Lower leg skin (tissue), 4 donors: ENCODE data around the gene DPCD. TPM values are rescaled to one million over a fixed set of nuclear protein-coding genes. Genes with fewer than 3 reads are reported as not detected.

Experiments used
- DNase-seq, 2 donors: peaks; one replicate each; pipeline ENCODE4 v3.0.0-alpha.2; 2019; ENCODE audit warnings: low spot score in 2 of 2
- H3K4me3 ChIP-seq: fragments of 200-600 bp; sonication (generic); 2 replicates; pipeline ENCODE4 v1.5.1; 2017; ENCODE audit warnings: mild to moderate bottlenecking, low read depth; ENCODE audit not compliant: poor library complexity, severe bottlenecking
- CTCF ChIP-seq, 3 donors: fragments of 450-650 bp; IDR thresholded peaks; one replicate each; pipeline ENCODE4 v1.5.1; 2016; ENCODE audit warnings: antibody characterized with exemption in 3 of 3, mild to moderate bottlenecking in 3 of 3, moderate library complexity in 2 of 3
- POLR2A ChIP-seq, 2 donors: fragments of 450-650 bp; IDR thresholded peaks; one replicate each; pipeline ENCODE4 v1.6.1; 2016 to 2017; ENCODE audit warnings: antibody characterized with exemption in 2 of 2, mild to moderate bottlenecking in 1 of 2, moderate library complexity in 1 of 2
- WGBS, 2 donors: methylation state at CpG; one replicate each; pipeline ENCODE4 v1.1.5; 2018; 5-methylcytosine and 5-hydroxymethylcytosine counted together
- intact Hi-C: fragments of 100-400 bp; cut with DNase I; formaldehyde crosslinking; loops from one replicate; pipeline ENCODE4 v1.15.0; 2023; ENCODE audit warnings: low total_unique reads
- microRNA-seq, 2 donors: library from miRNA; unstranded; fragments of <30 nt; microRNA quantifications; one replicate each; pipeline ENCODE4, GENCODE V29; 2016; ENCODE audit warnings: borderline replicate concordance in 2 of 2, borderline number of aligned reads in 1 of 2
- total RNA-seq, 4 donors: library from RNA; depleted of rRNA; stranded (reverse); fragments of >200 nt; gene quantifications; one replicate each; pipeline ENCODE4 v1.1.0, GENCODE V29; 2016

Gene DPCD
- total RNA-seq, 4 donors from 2014 or later, result 9.6 to 18.4 (median 11.4) TPM

- intact Hi-C loops, result no loop called here
- 86 to 100% methylated on average over 3 to 5 of the region's 5 CpGs for WGBS, 2 donors
- H3K4me3 ChIP-seq, result no peak overlapping the region
- DNase-seq, result no peak
- TF ChIP-seq CTCF (IDR thresholded peaks at IDR 0.05) (no peak), POLR2A (IDR thresholded peaks at IDR 0.05) (no peak)
Observed at GRCh38 chr10:101658975-101659374, 70.9 kb downstream of the DPCD start.

Small RNAs within 50 kb of the gene (microRNA-seq; reads per million reads assigned to microRNA genes)
- gene MIR3158-1 (0 reads per million in 2 donors), gene MIR3158-2 (0 reads per million in 2 donors)

Other genes with a start within 250 kb of the DPCD start
- 10 to 100 TPM; 14.7 to 23.0 (median 16.8) TPM for gene BTRC, start 234.2 kb upstream of the DPCD start, total RNA-seq
- 10 to 100 TPM; 13.6 to 19.9 (median 17.1) TPM for gene POLL, start 64 bp upstream of the DPCD start, total RNA-seq
- gene FBXW4, start 106.8 kb downstream of the DPCD start, total RNA-seq, result 100 to 1,000 TPM in 1 of 4 donors, 10 to 100 TPM in 3; 51.9 to 102 (median 69.6) TPM
- gene FGF8, start 187.8 kb downstream of the DPCD start, total RNA-seq, result not detected
- 10 to 100 TPM; 24.6 to 37.7 (median 27.4) TPM for gene NPM3, start 195.1 kb downstream of the DPCD start, total RNA-seq
- 100 to 1,000 TPM in 3 of 4 donors, 10 to 100 TPM in 1; 72.2 to 188 (median 116) TPM for gene OGA, start 230.1 kb downstream of the DPCD start, total RNA-seq